ENCODE results near the gene GLRX3. TPM values are rescaled to one million over a fixed set of nuclear protein-coding genes. Genes with fewer than 3 reads are reported as not detected.

GLRX3 gene
- total RNA-seq, 1 experiment from 2014 or later = 142 TPM

DNA sequence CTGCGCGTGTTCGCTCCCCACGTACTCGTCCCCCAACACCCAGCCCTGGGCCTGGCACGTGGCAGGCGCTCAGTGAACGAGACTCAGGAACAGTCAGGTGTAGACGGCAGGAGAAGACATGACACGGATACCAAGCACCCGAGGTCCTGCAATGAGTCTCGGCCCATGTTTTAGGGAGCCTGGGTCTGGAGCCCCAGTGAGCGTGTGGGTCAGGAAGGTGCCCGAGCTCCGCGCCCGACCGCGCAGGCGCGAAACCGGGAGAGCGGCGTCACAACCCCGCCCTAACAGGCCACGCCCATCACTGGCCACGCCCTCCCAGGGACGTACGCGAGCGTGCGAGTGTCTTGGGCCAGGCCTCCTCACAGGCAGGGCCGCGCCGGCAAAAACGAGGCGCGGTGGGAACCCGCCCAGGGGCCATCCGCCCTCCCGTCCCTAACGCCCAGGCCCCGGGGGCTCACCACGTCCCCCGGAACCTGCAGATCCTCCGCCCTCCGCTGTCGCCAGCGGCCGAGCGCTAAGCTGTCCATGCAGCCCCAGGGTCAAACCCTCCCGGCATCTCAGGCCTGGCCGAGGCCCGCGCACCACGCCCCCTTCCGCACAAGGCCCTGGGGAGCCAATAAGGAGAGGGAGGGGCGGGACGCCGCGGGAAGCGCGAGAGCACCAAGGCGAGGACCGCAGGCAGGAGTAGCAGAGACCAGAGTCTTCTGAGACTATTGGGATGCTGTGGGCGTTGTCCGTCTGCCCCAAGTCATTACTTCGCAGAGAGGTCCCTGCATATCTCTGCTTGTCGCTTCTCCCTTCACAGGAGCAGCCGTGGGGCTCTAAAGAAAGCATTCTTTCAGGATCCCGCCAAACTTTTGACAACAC lies 25.7 kb upstream of the GLRX3 start, which contains the start of gene C10orf143 (continued):
- no peak for TF ChIP-seq ZNF263 (CRISPR knock-in tag; IDR thresholded peaks at IDR 0.05; ENCODE audit: low read depth)
- TF ChIP-seq HMGA2 (CRISPR knock-in tag; IDR thresholded peaks at IDR 0.05) = no peak
- no peak for TF ChIP-seq CBFB (CRISPR knock-in tag; IDR thresholded peaks at IDR 0.05; ENCODE audit: low read depth)

DNA sequence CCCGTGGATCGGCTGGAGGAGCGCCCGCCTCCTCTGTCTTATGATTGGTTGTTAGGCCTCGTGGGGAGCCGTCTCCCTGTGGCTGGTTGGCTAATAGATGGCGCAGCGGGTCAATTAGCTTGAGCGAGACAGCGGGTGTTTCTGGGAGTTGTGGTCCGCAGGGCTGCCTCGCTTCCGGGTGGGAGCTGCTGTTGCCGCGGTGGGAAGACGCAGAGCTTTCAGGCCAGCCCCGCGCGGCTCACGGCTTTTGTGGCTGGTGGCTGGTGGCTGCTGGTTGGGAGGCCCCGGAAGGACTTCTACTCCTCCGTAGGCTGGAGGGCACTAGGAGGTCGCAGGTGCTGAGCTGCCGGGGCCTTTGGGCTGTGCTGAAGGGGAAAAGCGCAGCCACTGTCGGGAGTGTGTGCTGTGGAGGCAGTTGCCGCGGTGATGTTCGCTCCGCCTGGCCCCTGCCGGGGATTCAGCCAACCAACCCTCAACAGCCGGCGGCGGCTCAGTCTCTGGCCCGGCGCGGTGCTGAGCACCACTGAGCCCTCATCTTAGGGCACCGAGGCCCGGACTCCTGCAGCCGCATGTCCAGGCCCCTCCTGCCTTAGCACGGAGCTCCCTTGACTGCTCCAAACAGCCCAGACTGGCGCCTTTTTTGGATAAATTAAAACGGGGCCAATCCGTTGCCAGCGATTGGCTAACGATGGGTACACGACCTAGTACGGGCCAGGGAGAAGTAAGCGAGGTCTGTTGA lies 24.9 kb upstream of the GLRX3 start:
- H3K36me3 Mint-ChIP-seq = peaks cover 22% of the 10 kb centered on the region
- CTCF ChIA-PET = interaction anchor here (0.8 to 3.2 kb wide), 20 partner anchors 10 to 234 kb away, joined by 3 to 64 read pairs (median 8); partner anchors contain the start of genes EBF3 and GLRX3
- H3K9me3 Mint-ChIP-seq = peaks cover 21% of the 10 kb centered on the region
- peaks cover 7% of the 10 kb centered on the region; the same call in 1 of the 2 replicates for H3K27me3 Mint-ChIP-seq (ENCODE audit: low read depth)
- DNase-seq (ENCODE audit: low spot score) (peak; percentile 93), ATAC-seq (peak; percentile 85)
- POLR2A ChIA-PET = interaction anchor here (0.6 to 2.9 kb wide), 8 partner anchors 10 to 1571 kb away, joined by 3 to 48 read pairs (median 4); partner anchors contain the start of gene GLRX3
- H3K4me3 Mint-ChIP-seq = peak overlapping the region; percentile 94
- H3K4me1 Mint-ChIP-seq = peaks cover 24% of the 10 kb centered on the region
- peak overlapping the region; percentile 94 for H3K27ac Mint-ChIP-seq
- TF ChIP-seq CREM (CRISPR knock-in tag; IDR thresholded peaks at IDR 0.05) = no peak
- TF ChIP-seq, protein P1, sequence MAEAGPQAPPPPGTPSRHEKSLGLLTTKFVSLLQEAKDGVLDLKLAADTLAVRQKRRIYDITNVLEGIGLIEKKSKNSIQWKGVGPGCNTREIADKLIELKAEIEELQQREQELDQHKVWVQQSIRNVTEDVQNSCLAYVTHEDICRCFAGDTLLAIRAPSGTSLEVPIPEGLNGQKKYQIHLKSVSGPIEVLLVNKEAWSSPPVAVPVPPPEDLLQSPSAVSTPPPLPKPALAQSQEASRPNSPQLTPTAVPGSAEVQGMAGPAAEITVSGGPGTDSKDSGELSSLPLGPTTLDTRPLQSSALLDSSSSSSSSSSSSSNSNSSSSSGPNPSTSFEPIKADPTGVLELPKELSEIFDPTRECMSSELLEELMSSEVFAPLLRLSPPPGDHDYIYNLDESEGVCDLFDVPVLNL (CRISPR knock-in tag; IDR thresholded peaks at IDR 0.05; ENCODE audit: borderline replicate concordance, low read depth) = no peak
- TF ChIP-seq ETV6 (CRISPR knock-in tag; IDR thresholded peaks at IDR 0.05) = no peak
- TF ChIP-seq TEAD1 (CRISPR knock-in tag; IDR thresholded peaks at IDR 0.05) = 0 out of 2 replicates have a peak, but pooled peaks have one; percentile 29
- TF ChIP-seq SMAD3 (CRISPR knock-in tag; IDR thresholded peaks at IDR 0.05; ENCODE audit: borderline replicate concordance) = 0 out of 2 replicates have a peak, but pooled peaks have one; percentile 8
- TF ChIP-seq FOXK1 (CRISPR knock-in tag; IDR thresholded peaks at IDR 0.05) = 0 out of 2 replicates have a peak, but pooled peaks have one; percentile 43
- TF ChIP-seq, protein P2, sequence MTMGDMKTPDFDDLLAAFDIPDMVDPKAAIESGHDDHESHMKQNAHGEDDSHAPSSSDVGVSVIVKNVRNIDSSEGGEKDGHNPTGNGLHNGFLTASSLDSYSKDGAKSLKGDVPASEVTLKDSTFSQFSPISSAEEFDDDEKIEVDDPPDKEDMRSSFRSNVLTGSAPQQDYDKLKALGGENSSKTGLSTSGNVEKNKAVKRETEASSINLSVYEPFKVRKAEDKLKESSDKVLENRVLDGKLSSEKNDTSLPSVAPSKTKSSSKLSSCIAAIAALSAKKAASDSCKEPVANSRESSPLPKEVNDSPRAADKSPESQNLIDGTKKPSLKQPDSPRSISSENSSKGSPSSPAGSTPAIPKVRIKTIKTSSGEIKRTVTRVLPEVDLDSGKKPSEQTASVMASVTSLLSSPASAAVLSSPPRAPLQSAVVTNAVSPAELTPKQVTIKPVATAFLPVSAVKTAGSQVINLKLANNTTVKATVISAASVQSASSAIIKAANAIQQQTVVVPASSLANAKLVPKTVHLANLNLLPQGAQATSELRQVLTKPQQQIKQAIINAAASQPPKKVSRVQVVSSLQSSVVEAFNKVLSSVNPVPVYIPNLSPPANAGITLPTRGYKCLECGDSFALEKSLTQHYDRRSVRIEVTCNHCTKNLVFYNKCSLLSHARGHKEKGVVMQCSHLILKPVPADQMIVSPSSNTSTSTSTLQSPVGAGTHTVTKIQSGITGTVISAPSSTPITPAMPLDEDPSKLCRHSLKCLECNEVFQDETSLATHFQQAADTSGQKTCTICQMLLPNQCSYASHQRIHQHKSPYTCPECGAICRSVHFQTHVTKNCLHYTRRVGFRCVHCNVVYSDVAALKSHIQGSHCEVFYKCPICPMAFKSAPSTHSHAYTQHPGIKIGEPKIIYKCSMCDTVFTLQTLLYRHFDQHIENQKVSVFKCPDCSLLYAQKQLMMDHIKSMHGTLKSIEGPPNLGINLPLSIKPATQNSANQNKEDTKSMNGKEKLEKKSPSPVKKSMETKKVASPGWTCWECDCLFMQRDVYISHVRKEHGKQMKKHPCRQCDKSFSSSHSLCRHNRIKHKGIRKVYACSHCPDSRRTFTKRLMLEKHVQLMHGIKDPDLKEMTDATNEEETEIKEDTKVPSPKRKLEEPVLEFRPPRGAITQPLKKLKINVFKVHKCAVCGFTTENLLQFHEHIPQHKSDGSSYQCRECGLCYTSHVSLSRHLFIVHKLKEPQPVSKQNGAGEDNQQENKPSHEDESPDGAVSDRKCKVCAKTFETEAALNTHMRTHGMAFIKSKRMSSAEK (CRISPR knock-in tag; IDR thresholded peaks at IDR 0.05; ENCODE audit: borderline replicate concordance) = no peak
- no peak for TF ChIP-seq TEAD4 (CRISPR knock-in tag; IDR thresholded peaks at IDR 0.05)
- TF ChIP-seq NFE2L1 (CRISPR knock-in tag; IDR thresholded peaks at IDR 0.05) = no peak
- TF ChIP-seq, protein P3, sequence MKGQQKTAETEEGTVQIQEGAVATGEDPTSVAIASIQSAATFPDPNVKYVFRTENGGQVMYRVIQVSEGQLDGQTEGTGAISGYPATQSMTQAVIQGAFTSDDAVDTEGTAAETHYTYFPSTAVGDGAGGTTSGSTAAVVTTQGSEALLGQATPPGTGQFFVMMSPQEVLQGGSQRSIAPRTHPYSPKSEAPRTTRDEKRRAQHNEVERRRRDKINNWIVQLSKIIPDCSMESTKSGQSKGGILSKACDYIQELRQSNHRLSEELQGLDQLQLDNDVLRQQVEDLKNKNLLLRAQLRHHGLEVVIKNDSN (CRISPR knock-in tag; IDR thresholded peaks at IDR 0.05) = no peak
- no peak for TF ChIP-seq TP53 (CRISPR knock-in tag; IDR thresholded peaks at IDR 0.05)
- TF ChIP-seq ATF1 (CRISPR knock-in tag; IDR thresholded peaks at IDR 0.05) = no peak
- 0 out of 2 replicates have a peak, but pooled peaks have one; percentile 25 for TF ChIP-seq RELA (CRISPR knock-in tag; IDR thresholded peaks at IDR 0.05; ENCODE audit: borderline replicate concordance)
- no peak for TF ChIP-seq PRRX2 (CRISPR knock-in tag; IDR thresholded peaks at IDR 0.05)
- TF ChIP-seq NFYB (CRISPR knock-in tag; conservative IDR thresholded peaks at IDR 0.05; ENCODE audit: low read depth) = peak; percentile 97
- no peak for TF ChIP-seq ZNF416 (CRISPR knock-in tag; IDR thresholded peaks at IDR 0.05)
- TF ChIP-seq FOXP1 (CRISPR knock-in tag; IDR thresholded peaks at IDR 0.05; ENCODE audit: borderline replicate concordance) = 0 out of 2 replicates have a peak, but pooled peaks have one; percentile 52
- peak; percentile 47; the same call in 1 of the 2 replicates for TF ChIP-seq MYBL2 (CRISPR knock-in tag; IDR thresholded peaks at IDR 0.05)
- TF ChIP-seq, protein P4, sequence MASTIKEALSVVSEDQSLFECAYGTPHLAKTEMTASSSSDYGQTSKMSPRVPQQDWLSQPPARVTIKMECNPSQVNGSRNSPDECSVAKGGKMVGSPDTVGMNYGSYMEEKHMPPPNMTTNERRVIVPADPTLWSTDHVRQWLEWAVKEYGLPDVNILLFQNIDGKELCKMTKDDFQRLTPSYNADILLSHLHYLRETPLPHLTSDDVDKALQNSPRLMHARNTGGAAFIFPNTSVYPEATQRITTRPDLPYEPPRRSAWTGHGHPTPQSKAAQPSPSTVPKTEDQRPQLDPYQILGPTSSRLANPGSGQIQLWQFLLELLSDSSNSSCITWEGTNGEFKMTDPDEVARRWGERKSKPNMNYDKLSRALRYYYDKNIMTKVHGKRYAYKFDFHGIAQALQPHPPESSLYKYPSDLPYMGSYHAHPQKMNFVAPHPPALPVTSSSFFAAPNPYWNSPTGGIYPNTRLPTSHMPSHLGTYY (CRISPR knock-in tag; IDR thresholded peaks at IDR 0.05) = no peak
- TF ChIP-seq CBFB (CRISPR knock-in tag; IDR thresholded peaks at IDR 0.05; ENCODE audit: low read depth) = 0 out of 2 replicates have a peak, but pooled peaks have one; percentile 6
- TF ChIP-seq, protein P5, sequence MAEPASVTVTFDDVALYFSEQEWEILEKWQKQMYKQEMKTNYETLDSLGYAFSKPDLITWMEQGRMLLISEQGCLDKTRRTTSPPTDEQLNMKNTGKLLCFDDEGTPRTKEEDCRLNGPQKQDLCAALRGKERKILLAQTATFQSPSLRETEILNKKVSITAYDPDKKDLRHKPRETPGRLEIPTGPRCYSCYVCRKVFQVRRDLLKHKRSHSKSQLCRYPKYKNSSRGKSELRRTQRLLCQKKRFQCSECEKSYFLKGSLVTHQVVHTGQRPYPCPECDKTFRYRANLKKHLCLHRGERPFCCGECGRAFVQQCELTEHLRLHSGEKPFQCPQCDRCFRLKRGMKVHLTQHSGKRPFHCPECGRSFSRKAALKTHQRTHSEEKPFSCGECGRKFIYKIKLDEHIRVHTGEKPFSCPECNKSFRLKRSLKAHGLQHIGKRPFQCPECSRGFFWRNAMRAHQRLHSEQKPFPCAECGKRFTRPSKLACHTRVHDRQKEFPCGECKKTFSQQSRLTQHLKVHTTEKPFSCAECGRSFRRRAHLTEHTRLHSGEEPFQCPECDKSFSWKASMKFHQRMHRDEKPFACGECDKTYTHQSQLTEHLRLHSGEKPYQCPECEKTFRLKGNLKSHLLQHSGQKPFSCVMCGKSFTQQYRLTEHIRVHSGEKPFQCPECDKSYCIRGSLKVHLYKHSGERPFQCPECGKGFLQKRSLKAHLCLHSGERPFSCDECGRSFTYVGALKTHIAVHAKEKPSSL (CRISPR knock-in tag; conservative IDR thresholded peaks at IDR 0.05) = no peak
